Effector CD4-positive, alpha-beta T cell (primary cell): ENCODE results near the gene DPH7.
"Not testable (repeated sequence)": the region's sequence is repeated elsewhere in the genome, so short reads cannot be mapped to it uniquely, and the experiment has no call there.

Experiments used
- DNase-seq: peaks from one replicate; pipeline ENCODE4 v3.0.0-alpha.2; 2020

DPH7 gene

DNA sequence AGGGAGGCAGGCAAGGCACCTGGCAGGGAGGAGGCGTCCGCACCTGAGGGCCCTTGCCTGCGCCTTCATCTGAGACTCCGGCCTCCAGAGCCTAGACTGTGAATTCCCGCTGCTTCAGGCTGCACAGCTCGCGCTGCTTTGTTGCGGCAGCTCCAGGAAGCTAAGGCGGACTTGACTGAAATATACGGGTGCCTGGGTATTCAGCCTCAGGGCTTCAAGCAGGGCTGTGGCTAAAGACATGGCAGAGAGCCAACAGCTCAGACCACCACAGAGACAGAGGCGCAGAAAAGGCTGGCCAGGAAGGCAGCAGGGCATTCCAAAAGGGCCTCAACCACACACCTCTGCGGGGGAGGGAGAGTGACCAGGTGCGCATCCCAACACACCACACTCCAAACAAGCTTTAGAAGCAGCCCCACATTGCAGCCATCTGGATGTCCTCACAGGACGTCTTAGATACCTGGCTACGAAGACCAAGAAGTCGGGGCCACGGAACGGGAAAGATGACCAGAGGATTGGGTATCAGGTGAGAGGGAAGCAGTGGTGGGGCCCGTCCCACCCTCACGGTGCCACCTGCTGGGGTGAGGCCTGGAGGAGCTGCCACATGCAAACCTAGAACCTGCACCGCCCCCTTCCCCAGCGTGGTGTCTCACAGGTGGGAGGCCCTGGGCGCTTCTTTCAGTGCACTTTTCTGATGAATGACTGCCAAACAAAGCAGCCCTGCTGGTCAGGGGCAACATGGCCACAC lies 1.7 kb upstream of the DPH7 start:
- no peak for DNase-seq

DNA sequence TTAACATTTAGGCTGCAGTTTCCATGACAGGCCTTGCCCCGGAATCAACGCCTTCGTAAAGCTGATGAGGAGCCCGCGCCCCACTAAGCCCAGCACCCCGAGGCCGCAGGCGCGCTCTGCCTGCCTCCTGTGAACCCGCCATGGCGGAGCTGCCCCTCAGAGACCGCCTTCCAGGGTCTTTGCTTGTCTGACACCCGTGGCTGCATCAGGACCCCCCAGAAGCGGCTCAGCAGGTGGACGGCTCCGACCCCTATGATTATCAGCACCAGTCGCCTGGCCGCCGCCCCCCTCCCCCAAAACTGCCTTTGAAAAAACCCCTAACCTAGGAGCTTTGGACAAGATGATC lies 507 bp upstream of the DPH7 start:
- DNase-seq, result no peak

DNA sequence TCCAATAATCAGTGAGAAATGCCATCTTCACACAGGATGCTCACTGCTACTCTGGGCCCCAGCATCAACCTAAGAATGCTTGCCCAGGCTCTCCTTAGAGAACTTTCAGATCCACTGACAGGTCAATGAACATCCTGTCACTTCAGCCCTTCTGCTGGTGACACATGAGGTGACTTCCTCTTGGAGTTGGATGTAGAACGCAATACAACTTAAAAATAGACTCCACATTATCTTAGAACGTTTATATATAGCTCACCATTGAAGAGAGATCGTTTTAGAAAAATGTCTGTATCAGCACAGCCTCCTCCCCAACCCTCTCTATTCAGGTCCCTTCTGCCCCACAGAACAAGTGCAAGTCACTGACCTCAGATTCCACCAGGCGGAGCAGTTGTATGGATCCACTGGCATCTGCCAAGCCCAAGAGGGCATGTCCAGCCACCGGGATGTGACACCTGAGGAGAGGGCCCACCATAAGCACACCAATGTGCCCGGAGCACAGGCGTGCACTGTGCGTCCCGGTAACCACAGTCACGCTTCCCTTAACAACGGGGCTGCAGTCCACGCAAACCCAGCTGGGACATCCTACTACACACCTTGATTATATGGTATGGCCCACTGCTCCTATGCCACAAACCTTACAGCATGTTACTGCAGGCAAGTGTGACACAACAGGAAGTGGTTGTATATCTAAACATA lies 2.9 kb downstream of the DPH7 start:
- no peak for DNase-seq

DNA sequence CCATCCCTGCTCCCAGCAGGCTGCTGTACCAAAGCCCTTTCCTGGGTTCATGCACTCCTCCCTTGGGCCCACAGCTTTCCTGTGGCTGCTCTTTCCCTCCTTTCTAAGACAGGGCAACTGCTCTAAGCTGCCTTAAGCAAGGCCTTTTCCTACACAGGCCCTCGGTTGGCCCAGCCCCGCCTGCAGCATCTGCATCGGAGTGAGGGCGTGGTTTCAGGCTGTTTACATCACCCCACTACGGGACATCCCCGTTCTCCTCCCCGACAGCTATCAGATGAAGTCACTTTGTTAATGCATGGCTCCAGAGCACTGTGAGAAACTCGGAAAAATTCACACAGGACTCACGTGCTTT lies 3.4 kb downstream of the DPH7 start:
- DNase-seq, result no peak

GRCh38 chr9:137574192-137574591 lies 4.5 kb downstream of the DPH7 start:
- DNase-seq, result no peak

DNA sequence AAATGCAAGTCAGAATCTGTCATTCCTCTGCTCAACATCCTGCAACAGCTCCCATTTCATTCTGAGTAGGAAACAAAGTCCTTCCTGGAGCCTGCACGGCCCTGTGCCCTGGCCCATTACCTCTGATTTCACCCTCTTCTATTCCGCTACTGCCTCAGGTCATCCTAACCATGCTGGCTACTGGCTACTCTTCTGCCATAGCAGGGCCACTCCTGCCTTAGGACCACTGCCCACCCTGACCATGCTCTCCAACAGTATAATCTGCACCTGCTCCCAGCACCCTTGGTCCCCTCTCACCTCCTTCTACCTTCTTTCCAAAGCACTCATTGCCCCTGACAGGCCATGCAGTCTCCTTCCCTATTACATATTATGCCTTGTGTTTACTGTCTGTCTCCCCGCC lies 8.2 kb downstream of the DPH7 start:
- DNase-seq, result no peak

GRCh38 chr9:137569609-137570203 lies 9.0 kb downstream of the DPH7 start:
- no peak for DNase-seq

GRCh38 chr9:137568445-137568844 lies 10.3 kb downstream of the DPH7 start:
- DNase-seq, result not testable (repeated sequence)

GRCh38 chr9:137564817-137565411 lies 13.8 kb downstream of the DPH7 start:
- DNase-seq, result no peak

- DNase-seq, result no peak
Measured at GRCh38 chr9:137564134-137564533, 14.6 kb downstream of the DPH7 start.

- no peak for DNase-seq
Measured at GRCh38 chr9:137558127-137558526, 20.6 kb downstream of the DPH7 start.

GRCh38 chr9:137556069-137556838 lies 22.5 kb downstream of the DPH7 start:
- DNase-seq, result no peak

- no peak for DNase-seq
Measured at GRCh38 chr9:137555179-137555578, 23.5 kb downstream of the DPH7 start.

- no peak for DNase-seq
Measured at GRCh38 chr9:137554349-137554748, 24.4 kb downstream of the DPH7 start.

DNA sequence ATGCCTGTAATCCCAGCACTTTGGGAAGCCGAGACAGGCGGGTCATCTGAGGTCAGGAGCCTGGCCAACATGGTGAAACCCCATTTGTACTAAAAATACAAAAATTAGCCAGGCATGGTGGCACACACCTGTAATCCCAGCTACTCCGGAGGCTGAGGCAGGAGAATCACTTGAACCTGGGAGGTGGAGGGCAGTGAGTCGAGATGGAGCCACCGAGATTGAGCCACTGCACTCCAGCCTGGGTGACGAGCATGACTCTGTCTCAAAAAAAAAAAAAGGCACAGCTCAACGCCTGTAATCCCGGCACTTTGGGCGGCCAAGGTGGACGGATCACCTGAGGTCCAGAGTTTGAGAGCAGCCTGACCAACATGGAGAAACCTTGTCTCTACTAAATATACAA lies 25.1 kb downstream of the DPH7 start:
- not testable (repeated sequence) for DNase-seq

GRCh38 chr9:137552022-137552768 lies 26.5 kb downstream of the DPH7 start:
- no peak for DNase-seq

DNA sequence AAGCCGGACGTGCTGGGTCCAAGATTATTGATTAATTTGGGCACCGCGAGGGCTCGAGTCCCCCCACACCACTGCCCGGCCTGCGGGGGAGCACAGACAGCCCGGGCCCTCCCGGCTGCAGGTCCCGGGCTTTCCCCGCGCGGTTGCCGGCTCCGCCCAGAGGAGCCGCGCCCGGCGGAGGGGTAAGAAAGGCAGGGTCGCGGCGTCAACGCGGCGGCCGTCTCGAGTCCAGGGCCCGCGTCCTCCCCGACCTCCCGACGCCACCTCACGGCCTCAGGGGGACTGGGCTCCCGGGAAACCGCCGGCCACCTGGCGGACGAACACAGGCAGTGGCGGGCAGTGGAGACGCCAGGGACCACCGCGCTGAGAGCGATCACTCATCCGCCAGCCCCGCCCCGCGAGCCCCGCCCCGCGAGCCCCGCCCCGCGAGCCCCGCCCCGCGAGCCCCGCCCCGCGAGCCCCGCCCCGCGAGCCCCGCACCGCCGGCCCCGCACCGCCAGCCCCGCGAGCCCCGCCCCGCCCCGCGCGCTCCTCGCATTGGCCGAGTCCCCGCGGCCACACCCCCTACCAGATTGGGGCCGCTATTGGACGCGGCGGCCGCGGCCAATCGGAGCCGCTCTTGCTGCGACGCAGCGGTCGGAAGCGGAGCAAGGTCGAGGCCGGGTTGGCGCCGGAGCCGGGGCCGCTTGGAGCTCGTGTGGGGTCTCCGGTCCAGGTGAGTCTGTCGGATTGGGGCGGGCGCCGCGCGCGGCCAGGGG lies 27.3 kb downstream of the DPH7 start, which contains the start of gene MRPL41:
Gene MRPL41 (plus strand): TSS at position 616 of the 758 bp plus-strand sequence. CDS start 203 bp downstream, outside the sequence.
- peak; percentile 87 for DNase-seq

GRCh38 chr9:137550958-137551263 lies 27.8 kb downstream of the DPH7 start:
- not testable (repeated sequence) for DNase-seq

DNA sequence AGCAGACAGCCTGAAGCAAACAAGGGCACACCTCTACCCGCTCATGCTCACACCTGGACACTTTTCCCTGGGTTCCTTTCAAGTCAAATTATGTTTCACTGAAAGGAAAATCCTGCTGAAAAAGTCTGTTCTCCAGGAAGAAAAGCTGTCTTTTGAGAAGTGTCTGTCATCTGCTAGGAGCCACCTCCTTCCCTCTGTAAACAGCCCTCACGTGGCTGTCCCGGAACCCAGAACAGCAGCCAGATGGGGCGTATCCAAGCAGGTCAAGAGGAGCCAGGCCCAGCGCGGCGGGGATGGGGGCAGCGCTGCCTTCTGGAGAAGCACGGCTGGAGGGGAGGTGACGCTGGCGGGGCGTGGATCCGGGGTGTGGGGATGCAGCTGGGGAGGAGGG lies 28.5 kb downstream of the DPH7 start, which contains the start of gene PNPLA7:
Gene PNPLA7 (minus strand): TSS at position 172 of the 391 bp plus-strand sequence. CDS start 205 bp downstream, outside the sequence.
- peak; percentile 41 for DNase-seq

DNA sequence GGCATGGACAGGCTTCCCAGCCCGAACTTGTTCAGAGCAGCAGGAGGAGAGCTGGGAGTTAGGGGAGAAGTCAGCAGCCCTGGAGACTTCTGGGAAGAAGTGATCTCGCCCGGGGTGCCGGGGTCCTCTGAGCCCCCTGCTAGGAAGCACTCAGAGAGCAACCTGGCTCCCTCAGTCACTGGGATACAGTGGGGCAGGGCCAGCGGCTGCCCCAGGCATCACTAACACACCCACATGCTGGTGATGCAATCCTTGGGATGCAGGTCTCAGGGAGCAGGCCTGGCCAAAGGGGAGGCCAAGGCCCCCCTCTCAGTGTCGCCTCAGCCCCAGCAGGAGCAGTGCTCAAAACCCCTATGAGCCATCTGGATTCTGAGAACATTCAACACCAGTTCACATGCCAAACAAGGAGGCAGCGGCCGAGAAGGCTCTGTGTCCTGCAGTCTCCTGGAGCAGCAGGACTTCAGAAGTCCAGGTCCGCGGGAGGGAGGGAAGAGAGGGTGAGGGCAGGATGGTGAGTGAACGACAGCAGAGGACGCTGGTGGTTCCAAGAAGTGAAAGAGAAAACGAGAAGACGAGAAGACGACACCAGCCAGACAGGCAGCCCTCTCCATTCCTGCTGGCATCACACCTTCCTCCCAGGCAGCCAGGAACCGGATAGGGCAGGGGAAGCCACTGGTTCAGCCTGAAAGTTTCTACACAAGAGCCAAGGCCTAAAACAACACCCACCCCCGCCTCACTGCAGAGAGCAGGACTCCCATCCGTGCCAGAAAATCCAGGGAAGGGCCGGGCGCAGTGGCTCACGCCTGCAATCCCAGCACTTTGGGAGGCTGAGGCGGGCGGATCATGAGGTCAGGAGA lies 30.8 kb downstream of the DPH7 start:
- DNase-seq, result no peak
